ENCODE results near the gene GPR157.
A peak's percentile ranks its signal among the peaks of the same experiment; 100 is the strongest.

Gene GPR157

GRCh38 chr1:9062846-9063245 is 66.1 kb downstream of the GPR157 start:
- no peak for TF ChIP-seq CTCF (IDR thresholded peaks at IDR 0.05; ENCODE audit: low read depth, low read length)
- H3K4me1 ChIP-seq: no peaks in the 10 kb centered on the region
- no peak overlapping the region for H3K4me3 ChIP-seq (ENCODE audit: low read depth, low read length)
- DNase-seq: no peak
- H3K36me3 ChIP-seq: no peaks in the 10 kb centered on the region
- no peaks in the 10 kb centered on the region for H3K27me3 ChIP-seq
- H3K9me3 ChIP-seq: no peaks in the 10 kb centered on the region

- no peak for TF ChIP-seq CTCF (IDR thresholded peaks at IDR 0.05; ENCODE audit: low read depth, low read length)
- no peak for DNase-seq
- H3K36me3 ChIP-seq: no peaks in the 10 kb centered on the region
- no peaks in the 10 kb centered on the region for H3K9me3 ChIP-seq
- H3K4me1 ChIP-seq: no peaks in the 10 kb centered on the region
- H3K4me3 ChIP-seq (ENCODE audit: low read depth, low read length): no peak overlapping the region
- H3K27me3 ChIP-seq: no peaks in the 10 kb centered on the region
Measured at GRCh38 chr1:9062021-9062471, 66.9 kb downstream of the GPR157 start.

- Histone ChIP-seq H3K36me3 (no peaks in the 10 kb centered on the region), H3K27me3 (no peaks in the 10 kb centered on the region), H3K4me1 (no peaks in the 10 kb centered on the region), H3K4me3 (ENCODE audit: low read depth, low read length) (no peak overlapping the region), H3K9me3 (no peaks in the 10 kb centered on the region)
- no peak for TF ChIP-seq CTCF (IDR thresholded peaks at IDR 0.05; ENCODE audit: low read depth, low read length)
- DNase-seq: no peak
Measured at GRCh38 chr1:9061252-9061960, 67.5 kb downstream of the GPR157 start.

GRCh38 chr1:9059891-9060744 is 68.8 kb downstream of the GPR157 start:
- H3K9me3 ChIP-seq: no peaks in the 10 kb centered on the region
- H3K36me3 ChIP-seq: no peaks in the 10 kb centered on the region
- TF ChIP-seq CTCF (IDR thresholded peaks at IDR 0.05; ENCODE audit: low read depth, low read length): no peak
- H3K27me3 ChIP-seq: no peaks in the 10 kb centered on the region
- DNase-seq: no peak
- no peak overlapping the region for H3K4me3 ChIP-seq (ENCODE audit: low read depth, low read length)
- H3K4me1 ChIP-seq: no peaks in the 10 kb centered on the region

- no peak overlapping the region for H3K4me3 ChIP-seq (ENCODE audit: low read depth, low read length)
- no peaks in the 10 kb centered on the region for H3K9me3 ChIP-seq
- H3K4me1 ChIP-seq: no peaks in the 10 kb centered on the region
- H3K27me3 ChIP-seq: no peaks in the 10 kb centered on the region
- H3K36me3 ChIP-seq: no peaks in the 10 kb centered on the region
- DNase-seq: no peak
- TF ChIP-seq CTCF (IDR thresholded peaks at IDR 0.05; ENCODE audit: low read depth, low read length): 0 out of 2 replicates have a peak, but pooled peaks have one; percentile 11
Measured at GRCh38 chr1:9058465-9058864, 70.4 kb downstream of the GPR157 start.

GRCh38 chr1:9057851-9058250 is 71.1 kb downstream of the GPR157 start:
- Histone ChIP-seq H3K9me3 (no peaks in the 10 kb centered on the region), H3K27me3 (no peaks in the 10 kb centered on the region), H3K4me3 (ENCODE audit: low read depth, low read length) (no peak overlapping the region), H3K4me1 (no peaks in the 10 kb centered on the region), H3K36me3 (no peaks in the 10 kb centered on the region)
- TF ChIP-seq CTCF (IDR thresholded peaks at IDR 0.05; ENCODE audit: low read depth, low read length): no peak
- DNase-seq: no peak

Measured in BE2C (cell line).